Stomach smooth muscle (tissue), 2 donors: ENCODE data around the gene SEMA5A.

Experiments
- H3K27ac ChIP-seq: one replicate; pipeline ENCODE4 v1.7.0; 2013; ENCODE audit warnings: mild to moderate bottlenecking, low read length, inconsistent platforms
- H3K27me3 ChIP-seq, 2 donors: one replicate each; pipeline ENCODE4 v1.7.0; 2013; ENCODE audit warnings: low read length in 2 of 2; ENCODE audit not compliant: insufficient read depth in 2 of 2, control insufficient read depth in 1 of 2
- H3K36me3 ChIP-seq, 2 donors: one replicate each; pipeline ENCODE4 v1.7.0; 2013; ENCODE audit warnings: low read length in 2 of 2; ENCODE audit not compliant: control insufficient read depth in 2 of 2, insufficient read depth in 2 of 2
- H3K4me1 ChIP-seq: one replicate; pipeline ENCODE4 v1.7.0; 2013; ENCODE audit warnings: low read length; ENCODE audit not compliant: control insufficient read depth, insufficient read depth
- H3K4me3 ChIP-seq, 2 donors: one replicate each; pipeline ENCODE4 v1.7.0; 2013; ENCODE audit warnings: low read length in 2 of 2
- H3K9ac ChIP-seq, 2 donors: one replicate each; pipeline ENCODE4 v1.7.0; 2013; ENCODE audit warnings: low read length in 2 of 2, mild to moderate bottlenecking in 1 of 2
- H3K9me3 ChIP-seq, 2 donors: one replicate each; pipeline ENCODE4 v1.7.0; 2013; ENCODE audit warnings: low read length in 2 of 2; ENCODE audit not compliant: control insufficient read depth in 2 of 2
- donor health status: healthy.
- donor health status: Pancreatic carcinoma.

Gene SEMA5A

DNA sequence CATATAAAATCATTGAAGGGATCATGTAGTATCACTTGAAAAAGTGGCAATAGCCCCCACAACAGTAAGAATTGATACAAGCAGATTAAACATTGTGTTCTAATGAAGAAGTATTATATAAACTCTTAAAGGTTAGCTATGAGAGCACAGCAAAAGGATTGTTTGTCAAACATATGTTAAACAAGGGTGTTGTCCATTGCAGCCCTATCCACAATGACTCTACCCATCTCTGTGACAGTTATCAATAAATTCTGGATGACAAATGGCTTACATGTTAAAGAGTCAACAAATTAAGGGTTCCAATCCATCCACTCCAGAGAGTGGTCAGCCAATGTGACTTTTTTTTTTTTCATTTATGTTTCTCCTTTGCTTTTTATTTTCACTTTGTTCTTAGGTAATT, 238.7 kb downstream of the SEMA5A start:
- no peaks in the 10 kb centered on the region for H3K27me3 ChIP-seq
- H3K9me3 ChIP-seq = peaks cover 0 to 2% of the 10 kb centered on the region in 2 donors
- H3K27ac ChIP-seq = no peak overlapping the region
- H3K9ac ChIP-seq = no peak overlapping the region
- H3K36me3 ChIP-seq = no peaks in the 10 kb centered on the region
- H3K4me3 ChIP-seq = no peak overlapping the region
- H3K4me1 ChIP-seq = no peaks in the 10 kb centered on the region

DNA sequence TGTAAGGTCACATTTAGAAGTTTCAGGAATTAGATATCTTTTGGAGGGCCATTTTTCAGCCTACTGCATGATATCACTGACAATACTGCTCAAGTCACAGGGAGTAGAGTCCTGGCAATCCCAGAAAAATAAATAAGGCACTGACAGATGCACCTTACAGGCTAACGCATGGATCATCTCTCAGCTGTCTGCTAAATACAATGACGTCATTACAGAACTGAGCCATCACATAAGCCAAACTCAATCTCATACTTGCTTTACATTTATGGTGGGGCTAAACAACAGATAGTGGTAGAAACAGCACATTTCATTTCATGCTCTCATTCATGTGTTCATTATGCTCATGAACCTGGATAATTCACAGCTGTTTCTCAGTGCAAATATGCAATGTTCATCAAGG, 243.7 kb downstream of the SEMA5A start:
- Histone ChIP-seq H3K9me3 (no peaks in the 10 kb centered on the region), H3K36me3 (no peaks in the 10 kb centered on the region), H3K27me3 (no peaks in the 10 kb centered on the region), H3K4me3 (no peak overlapping the region), H3K27ac (no peak overlapping the region), H3K4me1 (no peaks in the 10 kb centered on the region), H3K9ac (no peak overlapping the region)

DNA sequence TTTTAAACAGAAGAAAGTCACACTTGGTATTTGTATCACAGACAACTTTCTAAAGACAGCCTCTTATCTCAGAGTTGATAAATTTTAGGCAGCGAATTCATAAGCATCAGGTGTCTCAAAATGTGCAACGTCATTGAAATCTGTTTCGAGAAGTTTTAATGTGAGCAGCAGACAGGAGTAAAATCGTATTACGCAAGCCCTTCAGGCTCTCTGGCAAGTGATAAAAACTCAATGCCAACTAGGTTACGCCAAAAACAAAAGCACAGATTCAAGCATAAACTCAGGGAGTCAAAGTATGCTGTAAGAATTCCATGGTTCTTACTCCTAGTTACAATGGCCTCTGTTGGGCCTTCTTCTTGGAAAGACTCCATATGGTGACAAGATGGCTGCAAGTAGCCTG, 244.7 kb downstream of the SEMA5A start:
- H3K4me3 ChIP-seq = no peak overlapping the region
- no peaks in the 10 kb centered on the region for H3K9me3 ChIP-seq
- no peak overlapping the region for H3K27ac ChIP-seq
- H3K4me1 ChIP-seq = no peaks in the 10 kb centered on the region
- H3K36me3 ChIP-seq = no peaks in the 10 kb centered on the region
- H3K9ac ChIP-seq = no peak overlapping the region
- H3K27me3 ChIP-seq = no peaks in the 10 kb centered on the region

DNA sequence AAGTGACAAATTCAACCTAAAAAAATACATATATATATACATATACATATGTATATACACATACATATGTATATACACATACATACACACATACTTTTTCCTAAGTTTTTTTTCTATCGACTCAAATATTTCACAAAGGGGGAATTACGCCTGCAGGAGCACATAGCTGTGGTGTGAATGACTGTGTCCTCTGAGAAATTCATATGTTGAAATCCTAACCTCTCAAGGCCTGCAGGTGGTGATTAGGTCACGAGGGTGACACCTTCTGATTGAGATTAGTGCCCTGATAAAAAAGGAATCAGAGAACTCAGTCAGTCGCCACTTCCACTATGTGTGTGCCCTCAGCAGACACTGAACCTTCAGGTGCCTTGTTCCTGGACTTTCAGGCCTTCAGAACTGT, 248.7 kb downstream of the SEMA5A start:
- H3K9me3 ChIP-seq = no peaks in the 10 kb centered on the region
- no peaks in the 10 kb centered on the region for H3K36me3 ChIP-seq
- no peak overlapping the region for H3K4me3 ChIP-seq
- H3K27me3 ChIP-seq = no peaks in the 10 kb centered on the region
- no peak overlapping the region for H3K9ac ChIP-seq
- H3K27ac ChIP-seq = no peak overlapping the region
- no peaks in the 10 kb centered on the region for H3K4me1 ChIP-seq

DNA sequence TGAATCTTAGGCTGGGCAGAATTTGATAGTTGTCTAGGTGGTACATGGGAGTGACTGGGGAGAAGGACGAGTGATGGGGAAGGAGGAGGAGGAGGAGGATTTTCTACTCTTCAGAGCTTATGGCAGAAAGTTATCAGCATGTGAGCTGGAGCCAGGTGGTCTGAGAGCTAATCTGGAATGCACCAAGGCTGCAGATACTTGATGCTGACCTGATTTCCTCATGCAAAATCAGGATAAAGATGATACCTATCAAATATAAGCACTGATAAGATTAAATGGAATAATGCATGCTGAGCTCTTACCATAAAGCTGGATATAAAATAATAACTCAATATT, 250.4 kb downstream of the SEMA5A start:
- Histone ChIP-seq H3K36me3 (no peaks in the 10 kb centered on the region), H3K9ac (no peak overlapping the region), H3K27ac (no peak overlapping the region), H3K9me3 (no peaks in the 10 kb centered on the region), H3K27me3 (no peaks in the 10 kb centered on the region), H3K4me3 (no peak overlapping the region), H3K4me1 (no peaks in the 10 kb centered on the region)

DNA sequence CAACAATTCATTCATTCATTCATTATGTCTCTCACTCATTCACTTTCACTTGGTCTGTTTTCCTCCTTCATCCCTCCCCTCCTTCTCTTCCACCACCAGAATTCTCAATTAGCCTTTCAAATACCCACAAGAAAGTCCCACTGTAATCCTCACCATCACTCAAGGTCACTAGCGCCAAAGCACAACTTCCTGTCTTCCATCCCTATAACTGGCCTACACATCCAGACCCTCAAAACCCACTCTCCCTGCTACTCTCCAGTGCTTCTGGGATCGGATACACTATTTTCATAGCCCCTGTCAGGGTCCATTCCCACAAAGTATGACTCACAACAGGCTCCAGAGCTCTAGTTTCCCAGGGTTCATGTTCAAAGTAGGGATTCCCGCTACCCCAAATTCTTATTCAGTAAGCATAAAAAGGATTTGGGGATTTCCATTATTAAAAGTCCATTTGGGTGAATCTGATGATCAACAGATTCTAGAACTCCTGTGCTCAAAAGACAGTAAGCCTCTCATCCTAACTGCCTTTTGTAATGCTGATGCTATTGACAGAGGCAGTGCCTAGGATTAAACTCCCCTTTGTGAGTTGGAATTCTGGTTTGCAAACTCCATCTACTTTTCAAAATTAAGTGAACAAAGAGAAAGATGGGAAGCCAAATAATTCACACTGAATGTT, 250.9 kb downstream of the SEMA5A start:
- Histone ChIP-seq H3K9ac (no peak overlapping the region), H3K27ac (no peak overlapping the region), H3K4me1 (no peaks in the 10 kb centered on the region), H3K27me3 (no peaks in the 10 kb centered on the region), H3K9me3 (no peaks in the 10 kb centered on the region), H3K36me3 (no peaks in the 10 kb centered on the region), H3K4me3 (no peak overlapping the region)

DNA sequence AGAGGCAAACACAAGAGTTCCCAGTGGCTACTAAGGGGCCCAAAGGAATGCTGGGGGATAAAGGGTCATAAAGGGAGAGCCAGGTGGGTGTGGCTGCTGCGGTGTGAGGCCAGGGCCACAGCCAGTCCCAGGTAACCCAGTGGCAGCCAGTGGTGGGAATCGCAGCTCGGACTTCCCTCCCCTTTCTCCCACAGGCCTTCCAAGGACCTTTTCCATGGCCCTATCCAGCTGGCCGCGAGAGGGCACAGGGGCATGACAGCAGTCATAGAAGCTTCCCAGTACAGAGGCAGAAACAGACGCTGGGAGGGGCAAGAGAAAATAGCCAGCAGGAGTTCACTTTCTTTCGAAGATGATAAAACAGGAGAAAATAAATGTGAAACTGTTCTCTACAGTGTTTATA, 257.6 kb downstream of the SEMA5A start:
- no peaks in the 10 kb centered on the region for H3K27me3 ChIP-seq
- H3K36me3 ChIP-seq = no peaks in the 10 kb centered on the region
- no peaks in the 10 kb centered on the region for H3K9me3 ChIP-seq
- H3K27ac ChIP-seq = no peak overlapping the region
- no peak overlapping the region for H3K9ac ChIP-seq
- H3K4me1 ChIP-seq = peaks cover 4% of the 10 kb centered on the region
- H3K4me3 ChIP-seq = no peak overlapping the region

DNA sequence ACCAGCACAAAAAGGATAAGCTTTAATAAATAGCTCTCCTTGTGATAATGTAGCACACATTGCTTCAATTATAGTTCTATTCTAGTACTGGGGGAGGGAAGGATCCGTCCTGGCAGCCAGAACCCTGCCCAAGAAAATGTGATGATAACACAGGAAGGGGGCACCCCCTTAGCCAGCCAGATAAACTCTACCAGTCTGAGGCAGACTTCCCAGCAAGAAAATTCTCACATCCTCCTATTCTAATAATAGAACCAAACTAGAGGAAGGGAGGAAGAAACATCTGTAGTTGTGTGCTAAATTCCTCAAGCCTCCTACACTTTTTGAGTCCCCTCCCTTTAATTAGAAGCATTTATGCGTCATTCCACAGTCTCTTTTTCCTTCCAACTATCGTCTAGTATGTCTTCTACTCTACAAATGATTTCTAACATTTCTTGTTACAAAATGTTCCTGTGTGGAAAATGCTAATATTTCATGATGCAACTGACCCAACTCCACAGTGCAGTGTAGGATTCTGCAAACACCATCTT, 261.0 kb downstream of the SEMA5A start:
- H3K9ac ChIP-seq = no peak overlapping the region
- H3K4me3 ChIP-seq = no peak overlapping the region
- H3K4me1 ChIP-seq = peaks cover 4% of the 10 kb centered on the region
- H3K27ac ChIP-seq = no peak overlapping the region
- no peaks in the 10 kb centered on the region for H3K36me3 ChIP-seq
- no peaks in the 10 kb centered on the region for H3K9me3 ChIP-seq
- no peaks in the 10 kb centered on the region for H3K27me3 ChIP-seq

DNA sequence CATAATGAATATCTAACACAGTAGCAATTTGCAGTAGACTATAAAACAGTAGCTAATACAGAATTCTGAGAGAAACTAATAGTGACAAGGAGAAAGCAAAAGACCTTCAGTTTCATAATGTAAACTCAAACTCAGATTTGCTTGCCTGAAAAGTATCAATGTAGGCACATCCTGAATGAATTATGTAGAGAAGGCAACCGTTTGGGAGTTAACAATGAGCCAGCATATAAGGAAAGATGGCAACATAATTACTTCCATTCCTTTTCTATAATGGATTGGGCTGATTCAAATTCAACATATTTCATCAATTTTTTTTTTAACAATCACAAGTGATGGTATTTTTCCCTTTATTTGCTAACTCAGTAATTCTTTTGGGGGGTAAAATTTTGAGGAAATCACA, 261.6 kb downstream of the SEMA5A start:
- Histone ChIP-seq H3K9ac (no peak overlapping the region), H3K4me3 (no peak overlapping the region), H3K27ac (no peak overlapping the region)

DNA sequence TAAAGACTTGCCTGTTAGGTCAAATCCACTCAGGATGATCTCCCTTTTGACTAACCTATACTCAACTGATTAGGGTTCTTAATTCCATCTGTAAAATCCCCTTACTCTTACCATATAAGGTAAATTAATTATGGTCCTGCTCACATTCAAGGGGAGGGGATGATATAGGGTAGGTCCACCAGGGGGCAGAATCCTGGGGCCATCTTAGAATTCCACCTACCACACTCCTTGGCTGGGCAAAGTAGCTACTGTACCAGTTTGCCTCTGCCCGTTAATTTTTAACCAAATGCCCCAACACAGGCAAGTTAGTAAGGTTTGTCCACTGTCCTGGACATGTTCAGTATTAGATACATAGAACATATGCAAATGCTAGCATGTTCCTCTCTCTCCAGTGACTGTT, 262.4 kb downstream of the SEMA5A start:
- no peaks in the 10 kb centered on the region for H3K36me3 ChIP-seq
- H3K27me3 ChIP-seq = no peaks in the 10 kb centered on the region
- no peaks in the 10 kb centered on the region for H3K9me3 ChIP-seq
- H3K4me3 ChIP-seq = no peak overlapping the region
- peaks cover 4% of the 10 kb centered on the region for H3K4me1 ChIP-seq
- H3K9ac ChIP-seq = no peak overlapping the region
- H3K27ac ChIP-seq = no peak overlapping the region

More for the DNA sequence above, 261.6 kb downstream of the SEMA5A start:
- no peaks in the 10 kb centered on the region for H3K27me3 ChIP-seq
- peaks cover 4% of the 10 kb centered on the region for H3K4me1 ChIP-seq
- H3K36me3 ChIP-seq = no peaks in the 10 kb centered on the region
- H3K9me3 ChIP-seq = no peaks in the 10 kb centered on the region

DNA sequence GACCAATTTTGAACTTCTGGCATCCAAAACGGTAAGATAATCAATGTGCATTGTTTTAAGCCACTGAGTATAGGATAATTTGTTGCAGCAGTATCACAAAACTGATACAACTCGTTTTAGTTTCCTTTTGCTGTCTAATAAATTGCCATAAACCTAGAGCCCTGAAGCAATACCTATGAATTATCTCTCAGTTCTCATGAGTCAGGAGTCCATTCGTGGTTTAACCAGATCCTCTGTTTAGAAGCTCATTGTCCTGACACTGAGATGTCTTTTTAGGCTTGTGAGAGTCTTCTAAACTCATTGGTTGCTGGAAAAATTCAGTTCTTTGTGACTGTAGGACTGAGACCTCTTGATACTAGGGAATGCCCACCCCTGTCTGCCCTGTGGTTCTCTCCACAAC, 262.9 kb downstream of the SEMA5A start:
- Histone ChIP-seq H3K9ac (no peak overlapping the region), H3K4me3 (no peak overlapping the region), H3K36me3 (no peaks in the 10 kb centered on the region), H3K27ac (no peak overlapping the region), H3K9me3 (no peaks in the 10 kb centered on the region), H3K27me3 (no peaks in the 10 kb centered on the region), H3K4me1 (peaks cover 4% of the 10 kb centered on the region)
